Cardiac muscle cell (in vitro differentiated cells and primary cell): ENCODE measurements around the gene INSR. TPM values are rescaled to one million over a fixed set of nuclear protein-coding genes. Genes with fewer than 3 reads are reported as not detected.
A peak's percentile ranks its signal among the peaks of the same experiment; 100 is the strongest.

Source experiments
- DNase-seq, 2 donors: peaks; one replicate each; pipeline versions ENCODE4 v3.0.0 to v3.0.0-alpha.2; 2010 to 2017; ENCODE audit warnings: low read depth in 1 of 2, low spot score in 1 of 2
- H3K27ac ChIP-seq: fragments of 200-600 bp; sonication (generic); 2 replicates; pipeline ENCODE4 v1.5.1; 2016
- H3K27me3 ChIP-seq: fragments of 200-600 bp; sonication (generic); 2 replicates; pipeline ENCODE4 v1.6.0; 2016; ENCODE audit warnings: control low read depth
- H3K36me3 ChIP-seq: fragments of 200-600 bp; sonication (generic); 2 replicates; pipeline ENCODE4 v1.5.1; 2016; ENCODE audit warnings: control low read depth
- H3K4me1 ChIP-seq: fragments of 200-600 bp; sonication (generic); 2 replicates; pipeline ENCODE4 v1.8.1; 2017; ENCODE audit warnings: low read depth, mild to moderate bottlenecking, mixed run types
- H3K4me3 ChIP-seq: fragments of 200-600 bp; sonication (generic); 2 replicates; pipeline ENCODE4 v1.5.1; 2016; ENCODE audit warnings: mild to moderate bottlenecking
- H3K9me3 ChIP-seq: fragments of 200-600 bp; sonication (generic); 2 replicates; pipeline ENCODE4 v1.5.1; 2017; ENCODE audit warnings: low read depth, mild to moderate bottlenecking, control low read depth
- CTCF ChIP-seq: IDR thresholded peaks from 2 replicates; pipeline ENCODE4 v1.5.1; 2012; ENCODE audit warnings: low read depth, mild to moderate bottlenecking, low read length
- polyA plus RNA-seq: library from polyadenylated mRNA; unstranded; fragments of >200 nt; fragmentation: Nextera tagmentation; extraction: Ambion mirVana; gene quantifications from 2 replicates; pipeline ENCODE4 v1.2.1, GENCODE V29; 2016
- total RNA-seq: library from RNA; depleted of rRNA; stranded (reverse); fragments of >200 nt; gene quantifications from 2 replicates; pipeline ENCODE4 v1.2.3, GENCODE V29; 2016

Gene INSR
- total and polyA plus RNA-seq, 2 experiments from 2014 or later = 7.0 to 34.9 TPM

DNA sequence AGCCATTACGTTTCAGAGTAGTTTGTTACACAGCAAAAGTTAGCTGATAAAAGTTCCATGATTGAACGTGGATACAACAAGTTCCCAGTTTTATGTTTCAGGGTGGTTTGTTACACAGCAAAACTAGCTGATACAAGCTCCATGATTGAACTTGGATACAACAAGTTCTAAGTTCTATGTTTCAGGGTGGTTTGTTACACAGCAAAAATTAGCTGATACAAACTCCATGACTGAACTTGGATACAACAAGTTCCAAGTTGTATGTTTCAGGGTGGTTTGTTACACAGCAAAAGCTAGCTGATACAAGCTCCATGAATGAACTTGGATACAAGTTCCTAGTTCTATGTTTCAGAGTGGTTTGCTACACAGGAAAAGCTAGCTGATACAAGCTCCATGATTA lies 47.6 kb downstream of the INSR start:
- Histone ChIP-seq H3K4me3 (no peak overlapping the region), H3K36me3 (no peaks in the 10 kb centered on the region), H3K9me3 (no peaks in the 10 kb centered on the region), H3K27me3 (no peaks in the 10 kb centered on the region), H3K4me1 (no peaks in the 10 kb centered on the region), H3K27ac (no peak overlapping the region)
- TF ChIP-seq CTCF = no peak
- DNase-seq = no peak

GRCh38 chr19:7242601-7243258 lies 51.5 kb downstream of the INSR start:
- Histone ChIP-seq H3K27ac (no peak overlapping the region), H3K9me3 (no peaks in the 10 kb centered on the region), H3K27me3 (no peaks in the 10 kb centered on the region), H3K4me3 (no peak overlapping the region), H3K4me1 (no peaks in the 10 kb centered on the region), H3K36me3 (no peaks in the 10 kb centered on the region)
- DNase-seq = peak in 1 of 2 donors; percentile 59
- TF ChIP-seq CTCF = no peak

DNA sequence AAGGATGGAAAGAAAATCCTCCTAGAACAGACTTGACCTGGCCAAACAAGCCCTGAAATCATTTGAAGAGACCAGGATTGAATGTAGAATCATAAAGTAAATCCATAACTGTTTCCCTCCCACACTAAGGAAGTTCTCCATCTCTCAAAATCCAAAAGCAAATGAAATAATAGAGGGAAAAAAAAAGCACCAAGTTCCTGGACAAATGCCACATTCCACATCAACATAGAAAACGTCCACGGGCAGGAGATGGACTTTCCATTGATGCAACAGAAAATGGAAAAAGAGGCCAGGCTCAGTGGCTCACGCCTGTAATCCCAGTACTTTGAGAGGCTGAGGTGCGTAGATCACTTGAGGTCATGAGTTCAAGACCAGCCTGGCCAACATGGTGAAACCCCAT lies 56.2 kb downstream of the INSR start:
- H3K36me3 ChIP-seq = no peaks in the 10 kb centered on the region
- no peak overlapping the region for H3K4me3 ChIP-seq
- TF ChIP-seq CTCF = no peak
- H3K9me3 ChIP-seq = no peaks in the 10 kb centered on the region
- no peaks in the 10 kb centered on the region for H3K27me3 ChIP-seq
- no peaks in the 10 kb centered on the region for H3K4me1 ChIP-seq
- no peak overlapping the region for H3K27ac ChIP-seq
- peak in 1 of 2 donors; percentile 21 for DNase-seq

- no peak overlapping the region for H3K4me3 ChIP-seq
- H3K27me3 ChIP-seq = no peaks in the 10 kb centered on the region
- H3K27ac ChIP-seq = no peak overlapping the region
- H3K9me3 ChIP-seq = no peaks in the 10 kb centered on the region
- no peak for TF ChIP-seq CTCF
- DNase-seq = no peak
- H3K36me3 ChIP-seq = no peaks in the 10 kb centered on the region
- H3K4me1 ChIP-seq = no peaks in the 10 kb centered on the region
These were observed 58.1 kb downstream of the INSR start for GRCh38 chr19:7236153-7236552.

DNA sequence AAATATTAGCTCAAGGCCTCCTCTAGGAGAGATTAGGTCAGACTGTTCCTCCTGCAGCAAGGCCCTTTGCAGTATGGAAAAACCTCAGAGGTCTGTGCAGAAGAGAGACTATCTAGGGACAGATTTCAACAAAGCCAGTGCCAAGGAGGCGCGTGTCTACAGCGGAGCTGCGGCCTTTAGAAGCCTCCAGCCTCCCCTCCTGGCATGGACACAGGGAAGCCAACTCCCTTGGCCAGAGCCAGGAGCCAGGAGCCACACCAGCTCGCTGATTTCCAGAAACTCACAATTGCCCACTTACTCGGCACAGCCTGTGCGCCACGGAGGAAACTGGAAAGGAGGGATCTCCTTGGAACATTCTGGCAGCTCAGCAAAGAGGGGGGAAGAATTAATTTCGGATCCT lies 63.4 kb downstream of the INSR start:
- Histone ChIP-seq H3K9me3 (no peaks in the 10 kb centered on the region), H3K27ac (no peak overlapping the region), H3K4me3 (no peak overlapping the region), H3K4me1 (no peaks in the 10 kb centered on the region), H3K27me3 (no peaks in the 10 kb centered on the region), H3K36me3 (no peaks in the 10 kb centered on the region)
- no peak for DNase-seq
- no peak for TF ChIP-seq CTCF
